GM19324 (cell line): Measurements from ENCODE around the gene FKBP15.
"Not testable (repeated sequence)": the region's sequence is repeated elsewhere in the genome, so short reads cannot be mapped to it uniquely, and the experiment has no call there.

ENCODE experiments used
- ATAC-seq: cut with Tn5 transposase; IDR thresholded peaks from one replicate; pipeline ENCODE4 v1.9.1; 2021; ENCODE audit warnings: mild to moderate bottlenecking, moderate library complexity; ENCODE audit not compliant: unreplicated experiment, low FRiP score

Gene FKBP15

GRCh38 chr9:113150670-113151611 lies 70.1 kb downstream of the FKBP15 start, which contains the start of gene SLC31A2:
TSS of gene SLC31A2 (plus strand) at chr9:113151007. CDS start at chr9:113151075, 68 bp downstream.
- peak; percentile 98 for ATAC-seq

- ATAC-seq, result not testable (repeated sequence)
Observed at GRCh38 chr9:113149561-113149960, 71.5 kb downstream of the FKBP15 start.

- ATAC-seq, result no peak
Observed at GRCh38 chr9:113148781-113149510, 72.1 kb downstream of the FKBP15 start.

DNA sequence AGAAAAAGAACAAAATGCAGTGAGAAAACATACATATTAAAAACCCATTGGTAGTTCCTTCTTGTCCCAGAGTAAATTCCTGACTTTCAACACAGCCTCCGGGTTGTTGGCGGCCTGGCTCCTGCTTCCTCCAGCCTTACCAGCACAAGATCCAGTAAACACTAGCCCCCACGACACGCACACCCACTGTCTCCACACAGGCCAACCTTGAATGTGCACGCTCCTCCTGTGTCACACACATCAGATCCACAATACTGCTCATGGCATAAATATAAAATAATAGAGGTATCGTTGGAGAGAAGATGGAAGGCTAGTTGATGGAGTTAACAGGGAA lies 72.7 kb downstream of the FKBP15 start:
- ATAC-seq, result no peak

- no peak for ATAC-seq
Observed at GRCh38 chr9:113143432-113144227, 77.4 kb downstream of the FKBP15 start.

- ATAC-seq, result not testable (repeated sequence)
Observed at GRCh38 chr9:113140896-113141295, 80.2 kb downstream of the FKBP15 start.

DNA sequence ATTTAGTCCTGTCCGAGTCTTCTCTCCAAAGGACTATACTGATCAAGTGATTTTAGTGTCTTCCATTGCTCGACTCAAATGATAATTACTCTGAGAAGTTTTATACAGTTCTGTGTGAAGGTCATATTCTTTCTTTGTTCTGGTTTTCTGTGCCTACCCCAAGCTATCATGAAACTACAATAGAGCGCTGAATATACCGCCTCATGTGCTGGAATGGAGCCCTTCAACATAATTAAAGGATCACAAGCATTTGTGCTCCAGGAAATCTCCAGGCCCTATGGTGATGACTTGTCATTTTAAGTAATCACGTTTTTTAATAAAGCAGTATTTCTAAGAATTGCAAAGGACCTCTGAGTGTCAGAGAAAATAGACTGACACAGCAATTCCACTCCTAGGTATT lies 81.1 kb downstream of the FKBP15 start:
- no peak for ATAC-seq

DNA sequence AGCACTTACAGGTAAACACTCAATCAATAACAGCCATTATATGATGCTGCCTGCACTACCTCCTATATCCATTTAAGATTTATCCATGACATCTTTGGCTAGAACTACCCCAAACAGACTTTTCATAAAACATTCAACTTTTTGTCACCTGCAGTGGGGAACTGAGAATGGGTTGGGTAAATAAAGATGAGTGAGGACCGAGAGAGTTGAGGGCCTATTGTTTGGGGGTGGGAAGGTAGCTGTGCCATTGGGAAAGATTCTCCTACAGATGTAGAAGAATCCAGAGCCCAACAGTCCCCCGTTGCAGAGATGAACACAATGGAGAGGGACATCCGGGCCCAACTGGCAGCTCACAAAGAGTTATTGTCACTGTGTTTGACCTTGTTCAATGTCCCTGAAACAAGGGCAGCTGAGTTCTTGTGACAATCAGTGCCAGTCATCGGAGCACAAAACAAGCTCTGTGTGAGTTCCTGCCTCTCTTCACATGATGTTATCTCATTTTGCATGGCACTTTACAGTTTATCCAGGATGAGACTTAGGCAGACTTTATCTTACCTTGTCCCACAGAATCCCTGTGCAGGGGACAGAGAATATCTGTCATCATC lies 81.8 kb downstream of the FKBP15 start:
- no peak for ATAC-seq

- no peak for ATAC-seq
Observed at GRCh38 chr9:113138760-113139159, 82.3 kb downstream of the FKBP15 start.

DNA sequence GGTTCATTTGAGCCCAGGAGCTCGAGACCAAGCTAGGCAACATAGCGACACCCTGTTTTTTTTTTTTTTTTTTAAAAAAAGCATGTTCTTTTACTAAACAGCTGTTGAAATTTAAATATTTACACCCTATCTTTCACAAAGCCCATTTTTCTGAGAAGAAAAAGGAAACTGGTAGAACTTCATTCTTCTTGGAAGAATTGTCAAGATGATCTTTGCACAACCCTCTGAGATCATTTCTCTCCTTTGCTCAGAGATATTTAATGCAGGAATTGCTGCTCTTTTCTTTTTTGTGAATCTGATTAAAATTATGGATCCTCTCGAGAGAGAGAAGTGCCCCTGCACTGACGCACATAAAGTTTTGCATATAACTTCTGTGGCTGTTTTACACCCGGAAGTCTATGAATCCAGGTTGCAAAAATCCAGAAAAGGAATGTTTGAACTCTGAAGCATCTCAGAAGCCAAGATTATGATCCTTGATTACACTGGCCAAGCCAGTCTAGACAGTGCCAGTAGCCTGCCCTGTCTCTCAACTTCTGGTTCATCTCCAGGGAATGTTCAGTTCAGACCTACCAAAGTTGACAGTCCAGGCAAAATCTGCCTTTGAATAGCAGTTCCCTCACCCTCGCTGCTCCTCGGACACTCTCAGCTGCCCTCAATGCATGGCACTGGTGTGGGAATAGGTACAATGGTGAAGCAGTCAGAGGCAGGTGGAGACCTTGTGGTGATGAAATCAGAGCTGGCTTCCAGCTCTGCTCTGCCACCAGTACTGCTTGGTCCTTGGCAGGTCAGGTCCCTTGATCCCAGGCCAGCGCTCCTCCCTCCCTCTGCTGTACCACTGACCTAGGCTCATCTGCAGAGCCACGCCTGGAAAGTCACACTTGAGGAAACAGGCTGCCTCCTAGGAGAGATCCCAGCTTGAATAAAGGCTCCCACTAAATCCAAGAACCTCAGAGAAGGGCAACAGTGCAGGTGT lies 83.6 kb downstream of the FKBP15 start:
- no peak for ATAC-seq

GRCh38 chr9:113131689-113132151 lies 89.4 kb downstream of the FKBP15 start:
- ATAC-seq, result no peak

DNA sequence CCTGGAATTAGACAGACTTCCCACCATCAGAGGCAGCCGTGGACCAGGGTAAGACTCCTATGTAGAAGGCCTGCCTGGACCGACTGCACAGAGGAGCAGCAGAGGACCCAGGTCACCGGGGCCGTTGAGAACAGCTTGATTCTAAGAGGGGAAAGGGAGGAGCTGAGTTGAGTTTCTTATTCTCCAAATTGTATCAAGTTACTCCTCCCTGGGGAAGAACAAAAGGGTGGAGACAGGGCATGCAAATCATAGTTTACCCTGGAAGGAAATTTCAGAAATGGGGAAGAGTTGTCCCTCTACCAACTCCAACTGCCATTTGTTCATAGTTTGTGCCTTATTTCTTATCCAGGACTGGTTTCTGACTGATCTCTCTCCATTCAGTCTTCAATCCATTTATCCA lies 91.2 kb downstream of the FKBP15 start:
- no peak for ATAC-seq

DNA sequence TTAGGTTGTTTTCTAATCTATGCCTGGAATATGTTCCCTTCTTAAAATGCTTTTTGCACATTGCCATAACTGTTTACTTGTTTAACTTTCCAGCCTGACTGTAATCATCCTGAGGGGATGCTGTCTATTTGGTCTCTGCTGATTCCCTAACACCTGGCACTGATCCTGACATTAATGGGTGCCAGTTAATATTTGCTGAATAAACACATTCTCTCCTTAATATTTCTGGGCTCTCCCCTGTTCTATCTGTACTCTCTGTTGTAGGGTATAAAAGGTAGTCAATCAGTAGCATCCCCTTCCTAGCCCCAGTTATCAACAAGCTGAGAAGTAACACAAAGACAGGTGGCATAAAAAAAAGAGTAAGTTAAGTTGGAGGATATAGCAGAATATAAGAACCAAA lies 91.6 kb downstream of the FKBP15 start:
- ATAC-seq, result no peak

DNA sequence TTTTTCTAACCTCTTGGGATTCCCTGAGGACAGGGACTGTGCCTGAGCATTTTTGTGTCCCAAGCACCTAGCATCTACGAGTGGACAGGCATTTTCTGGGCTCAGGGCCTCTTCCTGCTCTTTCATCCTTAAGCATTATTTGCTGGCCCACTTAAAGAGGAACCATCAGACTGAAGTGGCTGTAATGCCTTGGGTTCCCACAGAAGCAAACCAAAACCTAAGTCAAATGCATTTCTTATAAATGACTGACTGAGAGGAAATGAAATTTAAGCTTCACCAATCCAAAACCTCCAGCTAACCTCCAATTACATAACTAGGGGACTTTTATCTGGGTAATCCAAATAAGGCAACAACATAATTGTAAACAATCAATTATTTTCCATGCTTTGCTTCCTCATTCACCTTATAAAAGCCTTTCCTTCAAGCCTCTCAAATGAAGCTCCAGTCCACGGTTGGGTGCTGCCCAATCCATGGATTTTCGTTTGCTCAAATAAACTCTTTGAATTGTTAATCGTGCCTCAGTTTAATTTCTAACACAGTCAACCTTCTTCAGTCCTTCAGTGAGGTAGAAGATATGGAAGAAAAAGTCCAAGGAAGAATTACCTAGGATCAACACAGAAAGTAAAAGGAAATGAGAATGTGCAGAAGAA lies 95.6 kb downstream of the FKBP15 start:
- no peak for ATAC-seq

GRCh38 chr9:113118829-113119228 lies 102.2 kb downstream of the FKBP15 start:
- ATAC-seq, result not testable (repeated sequence)
